ENCODE data around the gene PPFIBP1.
"Not testable (repeated sequence)": the region's sequence is repeated elsewhere in the genome, so short reads cannot be mapped to it uniquely, and the experiment has no call there.

- not testable (repeated sequence) for TF ChIP-seq CTCF (IDR thresholded peaks at IDR 0.05 in 8 of 11, conservative IDR thresholded peaks at IDR 0.05 in 3 of 11); POLR2A (IDR thresholded peaks at IDR 0.05)
These were observed 67.7 kb downstream of the PPFIBP1 start for GRCh38 chr12:27591698-27592097.
